HG03159 (cell line): ENCODE measurements around the gene MELK.
A peak's percentile ranks its signal among the peaks of the same experiment; 100 is the strongest.

Experiments
- ATAC-seq: cut with Tn5 transposase; IDR thresholded peaks from one replicate; pipeline ENCODE4 v1.9.1; 2021; ENCODE audit warnings: mild to moderate bottlenecking, moderate library complexity; ENCODE audit not compliant: unreplicated experiment

MELK gene

GRCh38 chr9:36665921-36666431, 93.3 kb downstream of the MELK start:
- ATAC-seq: peak; percentile 82

GRCh38 chr9:36671561-36671960, 98.9 kb downstream of the MELK start:
- ATAC-seq: no peak

- ATAC-seq: no peak
Observed at GRCh38 chr9:36676091-36676490, 103.4 kb downstream of the MELK start.

GRCh38 chr9:36676778-36677485, 104.2 kb downstream of the MELK start:
- ATAC-seq: no peak

- no peak for ATAC-seq
Observed at GRCh38 chr9:36677611-36678010, 104.9 kb downstream of the MELK start.

GRCh38 chr9:36679710-36680109, 107.0 kb downstream of the MELK start:
- no peak for ATAC-seq

GRCh38 chr9:36686471-36686870, 113.8 kb downstream of the MELK start:
- no peak for ATAC-seq

GRCh38 chr9:36690412-36691168, 117.9 kb downstream of the MELK start:
- no peak for ATAC-seq

- no peak for ATAC-seq
Observed at GRCh38 chr9:36691671-36692070, 119.0 kb downstream of the MELK start.

- no peak for ATAC-seq
Observed at GRCh38 chr9:36698984-36699383, 126.3 kb downstream of the MELK start.

GRCh38 chr9:36704148-36704547, 131.5 kb downstream of the MELK start:
- no peak for ATAC-seq

- ATAC-seq: no peak
Observed at GRCh38 chr9:36713515-36714490, 141.1 kb downstream of the MELK start.

GRCh38 chr9:36716496-36716895, 143.8 kb downstream of the MELK start:
- ATAC-seq: no peak

- ATAC-seq: no peak
Observed at GRCh38 chr9:36717276-36717675, 144.6 kb downstream of the MELK start.

- no peak for ATAC-seq
Observed at GRCh38 chr9:36718612-36719011, 145.9 kb downstream of the MELK start.

- no peak for ATAC-seq
Observed at GRCh38 chr9:36720043-36720442, 147.3 kb downstream of the MELK start.

- ATAC-seq: no peak
Observed at GRCh38 chr9:36721846-36722588, 149.3 kb downstream of the MELK start.

GRCh38 chr9:36725777-36726356, 153.2 kb downstream of the MELK start:
- ATAC-seq: no peak
